Measurements from ENCODE around the gene CACNA1G.

CACNA1G gene

DNA sequence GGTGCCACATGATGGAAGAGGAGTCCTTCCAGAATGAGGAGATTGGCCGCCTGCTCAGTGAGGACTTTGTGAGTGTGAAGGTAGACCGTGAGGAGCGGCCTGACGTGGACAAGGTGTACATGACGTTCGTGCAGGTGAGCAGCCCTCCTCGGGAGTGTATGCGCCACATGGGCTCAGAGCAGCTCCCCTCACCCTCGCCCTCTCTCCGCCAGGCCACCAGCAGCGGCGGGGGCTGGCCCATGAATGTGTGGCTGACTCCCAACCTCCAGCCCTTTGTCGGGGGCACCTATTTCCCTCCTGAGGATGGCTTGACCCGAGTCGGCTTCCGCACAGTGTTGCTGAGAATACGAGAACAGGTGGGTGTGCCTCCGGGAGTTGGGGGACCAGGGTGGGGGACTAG is 11.7 kb upstream of the CACNA1G start:
- DNase-seq (ENCODE audit: low read depth) = no peak

DNA sequence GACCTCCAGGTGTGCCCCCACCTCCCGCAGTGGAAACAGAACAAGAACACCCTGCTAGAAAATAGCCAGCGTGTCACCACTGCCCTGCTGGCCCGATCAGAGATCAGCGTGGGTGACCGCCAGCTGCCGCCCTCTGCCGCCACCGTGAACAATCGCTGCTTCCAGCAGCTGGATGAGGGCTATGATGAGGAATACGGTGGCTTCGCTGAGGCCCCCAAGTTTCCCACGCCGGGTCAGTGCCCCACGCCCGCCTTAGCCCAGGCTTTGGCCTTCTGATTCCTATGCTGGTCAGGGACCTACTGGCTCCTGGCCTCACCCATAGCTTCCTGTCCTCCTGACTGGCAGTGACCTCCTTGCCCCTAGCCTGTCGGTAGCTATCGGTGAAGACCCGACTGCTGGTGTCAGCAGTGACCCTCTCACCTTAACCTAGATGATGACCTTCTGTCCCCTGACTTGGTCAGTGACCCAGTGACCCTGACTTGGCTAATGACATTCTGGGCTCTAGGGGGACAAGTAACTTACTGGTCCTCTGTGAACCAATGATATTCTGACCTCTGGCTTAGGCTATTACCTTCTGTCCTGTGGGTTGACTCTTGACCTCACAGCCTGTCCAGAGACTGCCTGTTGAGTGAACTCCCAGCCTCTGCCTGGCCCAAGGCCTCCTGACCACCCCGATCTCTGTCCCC is 11.1 kb upstream of the CACNA1G start:
- DNase-seq (ENCODE audit: low read depth) = no peak

DNA sequence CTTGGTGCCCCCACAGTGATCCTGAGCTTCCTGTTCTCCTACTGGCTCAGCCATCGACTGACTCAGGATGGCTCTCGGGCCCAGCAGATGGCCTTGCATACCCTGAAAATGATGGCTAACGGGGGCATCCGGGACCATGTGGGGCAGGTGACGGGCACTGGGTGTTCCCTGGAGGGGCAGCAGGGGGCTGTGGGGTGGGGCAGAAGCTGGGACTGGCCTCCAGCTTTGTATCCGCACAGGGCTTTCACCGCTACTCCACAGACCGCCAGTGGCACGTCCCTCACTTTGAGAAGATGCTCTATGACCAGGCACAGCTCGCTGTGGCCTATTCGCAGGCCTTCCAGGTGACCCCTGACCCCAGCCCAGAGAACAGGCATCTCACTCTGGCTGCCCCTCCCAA is 10.5 kb upstream of the CACNA1G start:
- DNase-seq (ENCODE audit: low read depth) = no peak

DNA sequence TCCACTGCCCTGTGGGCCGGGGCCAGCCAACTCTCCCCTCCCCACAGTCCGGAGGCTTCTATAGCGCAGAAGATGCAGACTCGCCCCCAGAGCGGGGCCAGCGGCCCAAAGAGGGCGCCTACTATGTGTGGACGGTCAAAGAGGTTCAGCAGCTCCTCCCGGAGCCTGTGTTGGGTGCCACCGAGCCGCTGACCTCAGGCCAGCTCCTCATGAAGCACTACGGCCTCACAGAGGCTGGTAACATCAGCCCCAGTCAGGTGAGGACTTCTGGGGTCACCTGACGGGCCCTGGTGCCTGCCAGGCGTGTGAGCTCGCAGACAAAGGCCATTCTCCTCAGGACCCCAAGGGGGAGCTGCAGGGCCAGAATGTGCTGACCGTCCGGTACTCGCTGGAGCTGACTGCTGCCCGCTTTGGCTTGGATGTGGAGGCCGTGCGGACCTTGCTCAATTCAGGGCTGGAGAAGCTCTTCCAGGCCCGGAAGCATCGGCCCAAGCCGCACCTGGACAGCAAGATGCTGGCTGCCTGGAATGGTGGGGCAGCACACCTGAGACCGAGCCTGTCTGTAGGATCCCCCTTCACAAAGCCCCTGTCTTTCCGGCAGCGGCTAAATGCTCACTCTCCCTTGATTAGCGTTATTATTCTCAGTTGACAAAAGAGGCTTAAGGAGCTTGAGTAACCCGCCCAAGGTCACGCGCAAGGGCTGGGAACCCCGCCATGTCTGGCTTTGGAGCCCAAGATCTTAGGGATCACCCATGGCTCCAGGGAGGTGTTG is 9.7 kb upstream of the CACNA1G start:
- DNase-seq (ENCODE audit: low read depth) = no peak

DNA sequence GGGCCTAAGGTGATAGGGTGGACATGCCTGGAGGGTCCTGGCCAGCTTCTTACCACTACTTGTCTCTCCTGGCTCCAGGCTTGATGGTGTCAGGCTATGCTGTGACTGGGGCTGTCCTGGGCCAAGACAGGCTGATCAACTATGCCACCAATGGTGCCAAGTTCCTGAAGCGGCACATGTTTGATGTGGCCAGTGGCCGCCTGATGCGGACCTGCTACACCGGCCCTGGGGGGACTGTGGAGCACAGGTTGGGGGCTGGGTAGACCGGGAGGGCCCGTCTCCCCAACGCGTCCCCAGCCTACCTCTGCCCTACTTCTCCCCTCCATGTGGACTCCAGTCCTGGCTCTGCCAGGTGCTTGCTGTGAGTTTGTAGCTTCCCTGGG is 9.1 kb upstream of the CACNA1G start:
- no peak for DNase-seq (ENCODE audit: low read depth)

DNA sequence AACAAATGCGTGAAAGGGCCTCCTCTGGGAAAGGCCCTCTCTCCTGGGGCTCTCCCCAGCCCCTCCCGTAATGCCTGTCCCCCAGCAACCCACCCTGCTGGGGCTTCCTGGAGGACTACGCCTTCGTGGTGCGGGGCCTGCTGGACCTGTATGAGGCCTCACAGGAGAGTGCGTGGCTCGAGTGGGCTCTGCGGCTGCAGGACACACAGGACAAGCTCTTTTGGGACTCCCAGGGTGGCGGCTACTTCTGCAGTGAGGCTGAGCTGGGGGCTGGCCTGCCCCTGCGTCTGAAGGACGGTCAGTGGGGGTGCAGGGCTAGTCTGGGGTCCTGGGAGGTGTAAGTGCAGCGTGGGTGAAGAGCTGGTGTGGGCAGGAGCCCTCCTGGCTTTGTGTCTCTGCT is 8.6 kb upstream of the CACNA1G start:
- DNase-seq (ENCODE audit: low read depth) = no peak

DNA sequence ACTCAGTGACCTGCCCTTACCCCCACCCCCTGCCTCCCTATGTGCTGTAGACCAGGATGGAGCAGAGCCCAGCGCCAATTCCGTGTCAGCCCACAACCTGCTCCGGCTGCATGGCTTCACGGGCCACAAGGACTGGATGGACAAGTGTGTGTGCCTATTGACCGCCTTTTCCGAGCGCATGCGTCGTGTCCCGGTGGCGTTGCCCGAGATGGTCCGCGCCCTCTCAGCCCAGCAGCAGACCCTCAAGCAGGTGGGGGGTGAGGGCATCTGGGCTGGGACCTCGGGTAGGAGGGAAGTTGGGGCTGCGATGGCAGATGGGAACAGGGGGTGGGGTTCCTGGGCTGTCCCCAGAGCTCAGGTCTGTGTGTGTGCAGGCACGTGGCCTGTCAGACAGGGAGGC is 6.3 kb upstream of the CACNA1G start:
- no peak for DNase-seq (ENCODE audit: low read depth)

DNA sequence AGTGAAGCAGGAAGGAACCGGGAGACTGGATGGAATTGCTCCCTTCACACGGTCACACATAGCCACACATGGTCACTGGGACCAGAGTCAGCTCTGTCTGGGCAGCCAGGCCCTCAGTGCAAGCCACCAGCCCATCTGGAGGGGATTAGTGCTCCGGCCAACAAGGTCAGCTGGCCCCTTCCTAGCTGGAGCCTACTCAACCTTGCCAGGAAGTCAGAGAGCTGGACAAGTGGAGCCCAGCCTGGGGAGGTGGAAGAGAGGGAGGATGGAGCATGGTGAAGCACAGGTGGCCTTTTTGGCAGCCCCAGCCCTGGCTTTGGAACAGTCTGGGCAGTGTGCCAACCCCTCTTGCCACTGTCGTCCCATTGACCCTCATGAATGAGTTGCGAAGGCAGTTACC is 3.7 kb upstream of the CACNA1G start:
- DNase-seq (ENCODE audit: low read depth) = no peak

DNA sequence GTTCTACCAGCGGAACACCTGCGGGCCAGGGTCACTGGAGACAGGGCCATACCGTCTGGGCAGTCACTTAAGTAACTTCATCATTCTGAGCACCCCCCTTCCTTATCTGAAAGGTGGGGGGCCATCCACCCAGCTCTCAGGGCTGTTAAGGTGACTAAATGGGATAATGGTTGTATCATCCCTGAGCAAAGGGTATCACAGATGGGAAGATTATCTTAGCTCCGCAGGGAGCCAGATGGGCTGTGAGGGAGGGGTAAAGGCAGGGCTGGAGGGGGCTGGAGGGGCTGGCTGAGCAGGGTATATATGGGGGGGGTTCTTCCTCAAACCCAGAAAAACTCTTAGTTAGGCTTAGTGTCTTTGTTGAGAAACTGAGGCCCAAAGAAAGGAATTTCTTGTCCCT is 2.9 kb upstream of the CACNA1G start:
- DNase-seq (ENCODE audit: low read depth) = no peak

DNA sequence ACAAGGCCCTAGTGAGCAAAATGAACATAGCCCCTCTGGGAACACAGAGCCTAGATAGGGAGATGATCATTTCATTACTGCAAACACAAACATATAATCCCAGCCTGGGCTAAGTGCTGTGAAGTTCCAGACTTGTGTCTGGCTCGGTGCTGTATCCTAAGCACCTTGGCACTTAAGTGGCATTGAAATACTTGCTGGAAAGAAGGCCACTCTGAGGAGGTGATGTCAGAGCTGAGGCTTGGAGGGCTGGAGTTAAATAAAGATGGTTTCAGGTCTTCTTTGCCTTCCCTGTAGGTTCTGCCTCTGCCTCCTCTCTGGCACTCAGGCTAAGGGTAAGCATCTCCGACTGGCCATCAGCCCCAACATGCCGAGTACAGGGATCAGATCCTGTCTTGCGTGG is 2.4 kb upstream of the CACNA1G start:
- DNase-seq (ENCODE audit: low read depth) = no peak

DNA sequence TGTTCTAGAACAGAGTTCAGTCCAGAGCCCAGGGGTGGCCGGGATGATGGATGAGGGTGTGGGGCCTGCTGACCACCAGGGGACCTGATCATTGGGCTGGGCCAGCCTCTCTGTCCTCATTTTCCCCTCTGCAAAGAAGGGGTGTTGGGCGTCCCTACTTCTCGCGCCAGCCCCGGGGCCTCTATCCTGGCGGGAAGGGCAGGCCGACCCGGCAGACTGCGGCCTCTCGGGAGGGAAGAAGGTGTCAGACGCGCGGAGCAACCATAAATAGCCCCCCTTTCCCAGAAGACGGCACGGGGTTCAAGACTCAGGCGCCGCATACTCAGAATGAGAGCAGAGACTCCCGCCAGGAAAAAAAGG is 2.0 kb upstream of the CACNA1G start:
- no peak for DNase-seq (ENCODE audit: low read depth)

DNA sequence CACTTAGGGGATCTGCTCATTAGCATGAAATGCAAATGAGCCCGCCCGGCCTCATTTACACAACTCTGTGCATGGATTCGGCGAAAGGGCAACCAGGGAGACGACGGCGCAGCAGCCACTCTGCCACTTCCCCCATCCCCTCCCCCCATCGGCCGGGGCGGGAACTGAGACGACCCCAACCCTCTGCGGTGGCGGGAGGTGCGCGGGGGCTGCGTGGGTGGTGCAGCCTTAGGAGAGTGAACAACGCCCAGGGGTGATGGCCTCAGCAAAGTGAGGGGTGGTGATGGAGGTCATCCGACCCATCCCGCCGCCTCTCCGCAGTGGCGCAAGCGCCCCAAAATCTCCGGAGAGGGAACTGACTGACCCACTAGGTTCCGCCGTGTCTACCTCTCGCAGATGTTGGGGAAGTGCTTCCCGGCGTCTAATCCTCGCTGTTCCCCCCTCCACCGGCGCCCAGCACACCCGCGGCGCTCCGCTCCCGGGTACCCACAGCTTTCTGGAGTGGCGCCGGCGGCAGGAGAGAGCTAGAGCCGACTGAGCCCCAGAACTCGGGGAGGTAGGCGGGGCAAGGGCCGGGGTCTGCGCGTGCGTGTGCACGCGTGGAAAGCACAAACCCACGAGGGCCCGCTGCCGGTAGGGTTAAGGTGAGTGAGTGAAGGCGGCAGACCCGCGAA is 1.4 kb upstream of the CACNA1G start:
- DNase-seq (ENCODE audit: low read depth) = no peak

DNA sequence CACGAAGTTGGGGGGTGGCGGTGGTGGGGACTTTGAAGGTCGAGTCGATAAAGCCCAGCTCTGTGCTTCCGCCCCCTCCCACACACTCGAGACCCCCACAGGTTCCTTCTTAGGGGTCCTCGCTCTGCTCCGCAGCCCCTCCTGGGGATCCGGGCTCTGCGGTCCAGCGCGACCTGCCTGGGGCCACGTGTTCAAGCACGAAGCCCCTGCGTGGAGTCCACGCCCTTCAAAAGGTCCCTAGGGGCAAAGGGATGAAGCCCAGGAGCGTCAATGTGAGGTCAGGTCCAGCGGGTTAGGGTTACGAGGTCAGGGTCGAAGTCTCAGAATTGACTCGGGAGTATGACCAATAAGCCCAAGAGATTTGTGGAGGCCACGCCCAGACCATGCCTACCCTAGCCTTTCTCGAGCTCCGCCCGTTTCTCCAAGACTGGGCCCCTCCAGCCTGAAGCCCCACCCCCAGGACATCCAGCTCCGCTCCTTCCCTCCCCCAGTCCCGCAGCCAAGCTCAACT is 786 bp upstream of the CACNA1G start:
- no peak for DNase-seq (ENCODE audit: low read depth)

DNA sequence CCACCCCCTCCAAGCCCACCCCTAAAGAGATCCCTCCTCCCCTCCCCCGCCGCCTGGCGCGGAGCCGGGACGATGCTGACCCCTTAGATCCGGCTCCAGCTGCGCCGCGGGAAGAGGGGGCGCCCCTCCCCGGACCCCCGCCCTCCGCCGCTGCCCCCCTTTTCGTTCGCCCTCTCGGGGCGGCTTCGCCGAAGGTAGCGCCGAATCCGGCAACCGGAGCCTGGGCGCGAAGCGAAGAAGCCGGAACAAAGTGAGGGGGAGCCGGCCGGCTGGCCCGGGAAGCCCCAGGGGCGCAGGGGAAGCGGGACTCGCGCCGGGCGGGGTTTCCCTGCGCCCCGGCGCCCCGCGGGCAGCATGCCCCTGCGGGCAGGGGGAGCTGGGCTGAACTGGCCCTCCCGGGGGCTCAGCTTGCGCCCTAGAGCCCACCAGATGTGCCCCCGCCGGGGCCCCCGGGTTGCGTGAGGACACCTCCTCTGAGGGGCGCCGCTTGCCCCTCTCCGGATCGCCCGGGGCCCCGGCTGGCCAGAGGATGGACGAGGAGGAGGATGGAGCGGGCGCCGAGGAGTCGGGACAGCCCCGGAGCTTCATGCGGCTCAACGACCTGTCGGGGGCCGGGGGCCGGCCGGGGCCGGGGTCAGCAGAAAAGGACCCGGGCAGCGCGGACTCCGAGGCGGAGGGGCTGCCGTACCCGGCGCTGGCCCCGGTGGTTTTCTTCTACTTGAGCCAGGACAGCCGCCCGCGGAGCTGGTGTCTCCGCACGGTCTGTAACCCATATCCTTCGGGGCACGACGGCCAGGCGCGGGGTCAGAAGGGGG is 623 bp downstream of the CACNA1G start:
- DNase-seq (ENCODE audit: low read depth) = no peak

DNA sequence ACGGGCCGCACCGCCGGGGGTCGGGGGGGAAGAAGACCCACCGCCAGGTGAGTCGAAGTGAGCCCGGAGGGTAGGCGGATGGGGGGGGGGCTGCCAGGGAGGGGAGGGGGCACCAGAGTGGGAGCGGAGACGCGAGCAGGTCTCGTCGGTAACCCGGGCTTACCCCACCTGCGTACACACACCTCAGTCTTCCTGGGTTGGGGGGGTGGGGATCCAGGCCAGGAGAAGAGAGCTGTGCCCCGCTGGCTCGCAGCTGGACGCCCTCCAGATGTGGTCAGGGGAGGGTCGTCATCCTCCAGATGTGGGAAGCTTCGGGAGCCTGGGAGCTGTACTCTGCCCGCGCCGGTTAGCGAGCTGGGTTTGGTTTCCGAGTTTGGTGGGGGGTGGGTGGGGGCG is 1.2 kb downstream of the CACNA1G start:
- no peak for DNase-seq (ENCODE audit: low read depth)

DNA sequence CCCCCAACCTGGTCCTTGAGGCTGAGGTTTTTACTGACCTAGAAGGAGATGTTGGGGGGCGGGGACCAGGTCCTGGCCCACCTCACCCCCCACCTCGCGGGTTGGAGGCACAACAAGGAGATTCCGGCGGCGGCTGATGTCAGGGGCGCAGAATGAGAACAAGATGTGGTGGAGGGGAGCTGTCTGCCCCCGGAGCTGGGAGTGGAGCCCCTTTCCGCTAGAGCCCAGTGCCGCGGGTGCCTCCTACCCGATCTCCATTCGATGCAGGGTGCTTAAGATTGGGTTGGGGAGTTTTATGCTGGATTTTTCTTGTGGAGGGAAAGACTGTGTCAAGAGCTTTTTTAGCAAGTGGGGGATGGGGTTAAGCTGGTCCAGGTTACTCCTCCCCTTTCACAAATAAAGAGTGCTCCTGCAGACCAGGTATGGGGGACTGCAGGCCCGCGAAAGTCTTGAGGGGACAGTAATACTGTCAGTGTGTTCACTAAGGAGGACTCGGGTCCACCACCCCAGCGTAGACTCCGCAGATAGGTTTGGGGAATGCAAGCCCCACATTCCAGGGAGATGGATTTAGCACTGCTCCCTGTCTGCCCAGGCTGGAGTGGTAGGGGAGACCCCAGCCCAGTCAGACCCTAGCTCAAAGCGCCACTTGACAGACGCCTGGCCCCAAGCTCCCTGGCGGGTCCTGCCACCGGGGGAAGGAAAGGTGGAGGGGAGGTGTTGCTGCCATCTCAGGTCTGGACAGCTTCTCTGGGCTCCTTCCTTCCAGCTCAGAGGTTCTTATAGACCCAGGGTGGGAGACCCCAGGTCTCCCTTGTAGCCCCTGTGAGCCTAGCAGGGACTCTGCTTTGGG is 2.0 kb downstream of the CACNA1G start:
- no peak for DNase-seq (ENCODE audit: low read depth)

DNA sequence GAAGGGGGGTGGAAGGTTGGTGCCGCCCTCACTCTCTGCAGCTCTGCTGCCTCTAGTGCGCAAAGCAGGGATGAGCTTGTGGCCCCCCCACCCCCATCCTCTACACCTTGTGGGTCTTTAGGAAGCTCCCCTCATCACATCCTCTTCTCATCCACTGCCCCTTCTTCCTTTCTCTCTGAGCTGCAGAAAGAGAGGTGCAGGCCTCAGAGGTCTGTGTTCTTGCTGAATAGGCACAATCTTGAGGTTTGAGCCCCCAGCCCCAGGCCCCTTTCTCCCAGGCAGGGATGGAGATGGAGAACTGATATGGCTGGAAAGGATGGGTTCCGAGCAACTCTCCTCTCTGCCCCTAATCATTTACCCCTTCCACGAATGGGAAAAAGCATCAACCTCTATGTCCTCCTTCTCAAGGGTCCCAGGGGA is 2.6 kb downstream of the CACNA1G start:
- DNase-seq (ENCODE audit: low read depth) = no peak

DNA sequence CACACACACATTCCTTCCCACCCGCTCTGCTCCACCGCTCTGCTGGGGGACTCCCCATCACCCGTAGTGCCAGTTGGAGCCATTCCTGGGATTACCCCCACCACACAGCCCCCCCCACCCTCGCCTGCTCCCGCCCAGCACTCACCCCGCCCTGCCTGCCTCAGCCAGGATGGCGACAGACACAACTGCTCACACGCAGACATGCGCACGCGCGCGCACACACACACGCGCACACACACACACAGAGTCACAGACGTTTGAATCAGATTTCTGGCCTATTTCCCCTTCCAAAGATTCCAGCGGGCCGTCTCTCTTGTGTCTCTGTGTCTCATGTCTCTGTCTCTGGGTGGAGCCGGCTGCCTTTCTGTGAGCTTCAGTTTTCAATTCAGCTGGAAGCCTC is 4.4 kb downstream of the CACNA1G start:
- no peak for DNase-seq (ENCODE audit: low read depth)

DNA sequence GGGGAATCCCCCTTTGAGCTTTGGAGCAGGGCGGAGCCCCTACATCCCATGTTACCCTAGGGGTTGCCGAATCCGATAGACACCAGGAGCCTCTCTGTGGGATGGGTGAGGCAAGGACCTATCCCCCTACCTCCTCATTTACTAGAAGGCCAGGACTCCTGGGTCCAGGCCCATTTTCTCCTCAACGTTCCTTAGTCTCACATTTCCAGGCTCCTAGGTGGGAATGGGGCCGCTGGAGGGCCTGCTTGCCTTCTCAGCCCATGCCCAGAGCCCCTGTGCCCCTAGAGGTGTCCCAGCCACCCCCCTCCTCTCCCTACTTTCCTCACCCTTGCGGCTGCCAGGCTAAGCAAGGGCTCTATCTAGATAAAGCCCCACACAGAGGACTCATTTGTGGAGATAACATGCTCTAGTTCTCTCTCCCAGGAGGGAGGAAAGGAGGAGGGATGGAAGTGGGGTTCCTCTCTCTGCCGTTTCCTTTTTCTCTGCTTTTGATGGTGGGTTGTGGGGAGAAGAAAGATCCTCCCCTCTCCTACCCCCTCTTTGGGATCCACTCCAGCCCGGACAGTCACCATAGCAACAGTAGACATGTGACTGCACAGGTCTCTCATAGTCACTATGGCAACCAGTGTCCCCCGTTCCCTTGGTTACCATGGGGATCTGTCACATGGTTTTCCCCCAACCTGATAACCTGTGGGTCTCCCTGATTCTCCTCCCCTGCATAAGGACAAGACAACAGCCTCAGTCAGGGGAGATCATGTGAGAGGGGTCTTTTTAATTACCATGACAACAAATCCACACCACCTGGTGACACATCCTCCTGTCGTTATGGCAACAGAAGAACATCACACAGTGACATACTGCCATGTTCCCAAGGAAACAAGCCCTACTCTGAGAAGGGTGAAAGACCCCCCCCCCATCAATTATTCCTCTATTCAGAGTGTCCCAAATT is 5.2 kb downstream of the CACNA1G start:
- DNase-seq (ENCODE audit: low read depth) = no peak

DNA sequence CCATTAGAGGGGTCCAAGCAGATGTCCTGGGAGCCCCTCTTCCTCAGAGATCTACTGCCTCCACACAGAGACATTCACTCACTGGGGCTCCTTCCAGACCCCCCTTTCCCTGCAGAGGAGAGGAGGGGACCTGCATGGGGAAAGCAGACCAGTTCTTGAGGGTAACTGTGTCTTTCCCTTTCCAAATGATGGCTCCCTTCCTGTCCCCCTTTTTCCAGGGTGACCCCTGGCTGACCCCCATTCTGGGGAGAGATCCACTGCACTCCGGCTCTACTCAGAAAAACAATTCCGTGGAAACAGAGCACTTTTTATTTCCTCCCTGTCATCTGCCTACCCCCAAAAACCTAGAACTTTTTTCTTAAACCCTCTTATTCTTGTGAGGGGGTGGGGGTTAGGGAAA is 6.4 kb downstream of the CACNA1G start:
- no peak for DNase-seq (ENCODE audit: low read depth)
